Measurements from ENCODE around the gene TMEM106A. TPM values are rescaled to one million over a fixed set of nuclear protein-coding genes. Genes with fewer than 3 reads are reported as not detected.
A peak's percentile ranks its signal among the peaks of the same experiment; 100 is the strongest.
"Not testable (repeated sequence)": the region's sequence is repeated elsewhere in the genome, so short reads cannot be mapped to it uniquely, and the experiment has no call there.

The TMEM106A gene
- total RNA-seq, 2 experiments from 2014 or later, result 9.0 to 10.6 TPM

GRCh38 chr17:43228020-43228782, 16.5 kb downstream of the TMEM106A start, which contains the start of gene CCDC200:
Gene CCDC200 (minus strand): TSS chr17:43228623. CDS start chr17:43228554, 69 bp downstream.
- DNase-seq, H3K27me3 Mint-ChIP-seq, H3K9me3 Mint-ChIP-seq, H3K4me1 Mint-ChIP-seq, H3K27ac Mint-ChIP-seq, H3K4me3 Mint-ChIP-seq, H3K36me3 Mint-ChIP-seq: not testable (repeated sequence)

- not testable (repeated sequence) for H3K27ac Mint-ChIP-seq, H3K4me1 Mint-ChIP-seq, H3K9me3 Mint-ChIP-seq, DNase-seq, H3K4me3 Mint-ChIP-seq, H3K36me3 Mint-ChIP-seq, H3K27me3 Mint-ChIP-seq
Measured at GRCh38 chr17:43231205-43232020, 19.7 kb downstream of the TMEM106A start.

- not testable (repeated sequence) for H3K36me3 Mint-ChIP-seq, H3K4me1 Mint-ChIP-seq, H3K27me3 Mint-ChIP-seq, H3K27ac Mint-ChIP-seq, H3K4me3 Mint-ChIP-seq, H3K9me3 Mint-ChIP-seq
- DNase-seq, result peak; percentile 24
Measured at GRCh38 chr17:43232021-43232699, 20.5 kb downstream of the TMEM106A start.

- not testable (repeated sequence) for H3K4me3 Mint-ChIP-seq, H3K27me3 Mint-ChIP-seq, DNase-seq, H3K9me3 Mint-ChIP-seq, H3K4me1 Mint-ChIP-seq, H3K27ac Mint-ChIP-seq, H3K36me3 Mint-ChIP-seq
Measured at GRCh38 chr17:43233263-43233662, 21.6 kb downstream of the TMEM106A start.

- H3K36me3 Mint-ChIP-seq, result not testable (repeated sequence)
Measured at GRCh38 chr17:43233877-43234276, 22.2 kb downstream of the TMEM106A start, which contains the start of gene RNU2-1. Gene RNU2-1 (minus strand): TSS chr17:43233977.

GRCh38 chr17:43239597-43239996, 27.9 kb downstream of the TMEM106A start:
- H3K27me3 Mint-ChIP-seq, H3K4me1 Mint-ChIP-seq, H3K9me3 Mint-ChIP-seq, H3K36me3 Mint-ChIP-seq, H3K4me3 Mint-ChIP-seq, DNase-seq, H3K27ac Mint-ChIP-seq: not testable (repeated sequence)

More at GRCh38 chr17:43233877-43234276, 22.2 kb downstream of the TMEM106A start, which contains the start of gene RNU2-1:
- H3K27ac Mint-ChIP-seq, DNase-seq, H3K9me3 Mint-ChIP-seq, H3K4me3 Mint-ChIP-seq, H3K27me3 Mint-ChIP-seq, H3K4me1 Mint-ChIP-seq: not testable (repeated sequence)

GRCh38 chr17:43240596-43241352, 29.1 kb downstream of the TMEM106A start:
- not testable (repeated sequence) for H3K27me3 Mint-ChIP-seq, H3K36me3 Mint-ChIP-seq, DNase-seq, H3K4me3 Mint-ChIP-seq, H3K9me3 Mint-ChIP-seq, H3K27ac Mint-ChIP-seq, H3K4me1 Mint-ChIP-seq

GRCh38 chr17:43246456-43246855, 34.8 kb downstream of the TMEM106A start:
- H3K27me3 Mint-ChIP-seq, H3K27ac Mint-ChIP-seq, H3K36me3 Mint-ChIP-seq, H3K4me1 Mint-ChIP-seq, H3K9me3 Mint-ChIP-seq, H3K4me3 Mint-ChIP-seq: not testable (repeated sequence)
- peak; percentile 50 for DNase-seq

Other genes with a start within 250 kb of the TMEM106A start
- gene AARSD1, start 247.4 kb upstream of the TMEM106A start, total RNA-seq, result 10 to 100 TPM; 80.2 to 87.4 TPM
- gene PTGES3L, start 231.8 kb upstream of the TMEM106A start, total RNA-seq, result 1 to 10 TPM in 1 of 2 experiments, under 1 TPM in 1; 0.95 to 1.8 TPM
- 10 to 100 TPM in 1 of 2 experiments, 1 to 10 TPM in 1; 9.6 to 10.2 TPM for gene RUNDC1, start 231.3 kb upstream of the TMEM106A start, total RNA-seq
- gene RPL27, start 213.5 kb upstream of the TMEM106A start, total RNA-seq, result 1,000 to 10,000 TPM; 1,508 to 1,555 TPM
- 10 to 100 TPM; 43.8 to 49.5 TPM for gene IFI35, start 205.1 kb upstream of the TMEM106A start, total RNA-seq
- gene VAT1, start 189.5 kb upstream of the TMEM106A start, total RNA-seq, result 10 to 100 TPM; 20.8 to 23.0 TPM
- gene RND2, start 186.6 kb upstream of the TMEM106A start, total RNA-seq, result not detected
- 10 to 100 TPM; 84.1 to 86.7 TPM for gene BRCA1, start 86.5 kb upstream of the TMEM106A start, total RNA-seq
- 10 to 100 TPM; 36.7 to 36.9 TPM for gene NBR1, start 40.7 kb upstream of the TMEM106A start, total RNA-seq
- not detected for gene CCDC200, start 16.7 kb downstream of the TMEM106A start, total RNA-seq
- 1,000 to 10,000 TPM; 3,764 to 4,468 TPM for gene RNU2-1, start 22.1 kb downstream of the TMEM106A start, total RNA-seq
- 1 to 10 TPM; 2.5 to 3.6 TPM for gene ARL4D, start 187.1 kb downstream of the TMEM106A start, total RNA-seq

All from activated naive CD8-positive, alpha-beta T cell treated with anti-CD3 and anti-CD28 coated beads for 36 hours (primary cell).